HG03378 (cell line): ENCODE data around the gene THAP5.

Source experiments
- ATAC-seq: cut with Tn5 transposase; IDR thresholded peaks from one replicate; pipeline ENCODE4 v1.9.1; 2021; ENCODE audit warnings: mild to moderate bottlenecking, moderate library complexity; ENCODE audit not compliant: unreplicated experiment

THAP5 gene

GRCh38 chr7:108569381-108570145 lies at the start of gene THAP5, which contains the start of gene DNAJB9:
TSS of gene THAP5 (minus strand) at chr7:108569706. CDS start at chr7:108569569, 137 bp downstream.
TSS of gene DNAJB9 (plus strand) at chr7:108569874. CDS start at chr7:108571727, 1,853 bp downstream.
- ATAC-seq, result peak; percentile 96

- ATAC-seq, result no peak
These were observed 48.5 kb upstream of the THAP5 start for GRCh38 chr7:108618056-108618455.

- no peak for ATAC-seq
These were observed 45.4 kb upstream of the THAP5 start for GRCh38 chr7:108614896-108615295.

- ATAC-seq, result no peak
These were observed 44.5 kb upstream of the THAP5 start for GRCh38 chr7:108613949-108614381.

- peak; percentile 83 for ATAC-seq
These were observed 43.8 kb upstream of the THAP5 start for GRCh38 chr7:108613147-108613948.

- ATAC-seq, result no peak
These were observed 41.8 kb upstream of the THAP5 start for GRCh38 chr7:108611268-108611667.

GRCh38 chr7:108609643-108610042 lies 40.1 kb upstream of the THAP5 start:
- no peak for ATAC-seq

- no peak for ATAC-seq
These were observed 36.2 kb upstream of the THAP5 start for GRCh38 chr7:108605559-108606201.

- no peak for ATAC-seq
These were observed 35.0 kb upstream of the THAP5 start for GRCh38 chr7:108604307-108605077.

GRCh38 chr7:108603656-108604306 lies 34.3 kb upstream of the THAP5 start:
- ATAC-seq, result no peak

GRCh38 chr7:108600399-108600798 lies 30.9 kb upstream of the THAP5 start:
- no peak for ATAC-seq

GRCh38 chr7:108598914-108599580 lies 29.5 kb upstream of the THAP5 start:
- no peak for ATAC-seq

- no peak for ATAC-seq
These were observed 28.6 kb upstream of the THAP5 start for GRCh38 chr7:108598153-108598552.

- no peak for ATAC-seq
These were observed 27.1 kb upstream of the THAP5 start for GRCh38 chr7:108596560-108596959.

- ATAC-seq, result no peak
These were observed 23.2 kb upstream of the THAP5 start for GRCh38 chr7:108592646-108593201.

GRCh38 chr7:108590606-108591005 lies 21.1 kb upstream of the THAP5 start:
- ATAC-seq, result no peak

- peak; percentile 70 for ATAC-seq
These were observed 20.4 kb upstream of the THAP5 start for GRCh38 chr7:108589874-108590273.

GRCh38 chr7:108589199-108589598 lies 19.7 kb upstream of the THAP5 start:
- no peak for ATAC-seq

GRCh38 chr7:108586274-108586710 lies 16.8 kb upstream of the THAP5 start:
- ATAC-seq, result no peak
